ENCODE results near the gene SDS. TPM values are rescaled to one million over a fixed set of nuclear protein-coding genes. Genes with fewer than 3 reads are reported as not detected.

Gene SDS
- total and polyA plus RNA-seq, 2 of the 13 experiments (the other 11 are each of a cell fraction or from before 2014, with no cell fraction given) = not detected

- DNase-seq (ENCODE audit: low spot score) = peak; percentile 16
- H4K20me1 ChIP-seq (ENCODE audit: insufficient read depth, low read length) = no peaks in the 10 kb centered on the region
- peak; percentile 43; the same call in 2 of the 3 replicates for ATAC-seq
- H3K4me2 ChIP-seq (ENCODE audit: low read depth, low read length) = no peak overlapping the region
- BruUV-seq (replicated peaks) = no TSS peak
- peaks cover 29% of the 10 kb centered on the region for H3K4me1 ChIP-seq (ENCODE audit: insufficient read depth, low read length)
- POLR2A ChIA-PET = interaction anchor here (0.5 to 0.6 kb wide), 2 partner anchors 90 to 204 kb away, joined by 3 to 4 read pairs; partner anchors contain the start of gene TPCN1
- no peak overlapping the region for H3K4me3 ChIP-seq (replicated peaks in 1 of 3; ENCODE audit: insufficient read depth in 1 of 3, low read depth in 2 of 3, low read length in 3 of 3)
- H3K27ac ChIP-seq (ENCODE audit: extremely low read length, insufficient read depth, low read length) = no peak overlapping the region
- intact Hi-C loops (cut with micrococcal nuclease; ENCODE audit: unreplicated experiment) = loop anchor here (1.0 to 10.0 kb wide), 3 partner anchors 113 to 230 kb away; partner anchors contain the start of gene TPCN1
- no peak overlapping the region for H2AFZ ChIP-seq (ENCODE audit: low read length)
- H3K9ac ChIP-seq (ENCODE audit: insufficient read depth, low read depth, low read length) = no peak overlapping the region
- WGBS (ENCODE audit: low lambda C conversion rate) = 59% methylated on average over 17 of the region's 20 CpGs
- peak; percentile 43 for FAIRE-seq
- H3K36me3 ChIP-seq (replicated peaks in 1 of 2; ENCODE audit: control insufficient read depth in 1 of 2, insufficient read depth in 2 of 2, low read length in 2 of 2) = no peaks in the 10 kb centered on the region
- in situ Hi-C loops (cut with HindIII; ENCODE audit: extremely low pct_ligation_motif_present, low pct_unique_long_range_greater_than_20kb) = loop anchor here (5.0 kb wide), 1 partner anchor 118 kb away; no protein-coding TSS in a partner anchor
- H3K9me3 ChIP-seq (ENCODE audit: low read length) = no peaks in the 10 kb centered on the region
- no peaks in the 10 kb centered on the region for H3K27me3 ChIP-seq (ENCODE audit: control insufficient read depth in 1 of 2, insufficient read depth in 2 of 2, low read length in 2 of 2)
- CTCF ChIA-PET (ENCODE audit: low intra/inter-chr PET ratio, low total read pairs) = interaction anchor here (0.8 to 2.0 kb wide), 3 partner anchors 113 to 228 kb away, joined by 3 to 18 read pairs (median 6); no protein-coding TSS in a partner anchor
- H3K79me2 ChIP-seq (ENCODE audit: insufficient read depth, low read length) = no peaks in the 10 kb centered on the region
- TF ChIP-seq, protein P1, sequence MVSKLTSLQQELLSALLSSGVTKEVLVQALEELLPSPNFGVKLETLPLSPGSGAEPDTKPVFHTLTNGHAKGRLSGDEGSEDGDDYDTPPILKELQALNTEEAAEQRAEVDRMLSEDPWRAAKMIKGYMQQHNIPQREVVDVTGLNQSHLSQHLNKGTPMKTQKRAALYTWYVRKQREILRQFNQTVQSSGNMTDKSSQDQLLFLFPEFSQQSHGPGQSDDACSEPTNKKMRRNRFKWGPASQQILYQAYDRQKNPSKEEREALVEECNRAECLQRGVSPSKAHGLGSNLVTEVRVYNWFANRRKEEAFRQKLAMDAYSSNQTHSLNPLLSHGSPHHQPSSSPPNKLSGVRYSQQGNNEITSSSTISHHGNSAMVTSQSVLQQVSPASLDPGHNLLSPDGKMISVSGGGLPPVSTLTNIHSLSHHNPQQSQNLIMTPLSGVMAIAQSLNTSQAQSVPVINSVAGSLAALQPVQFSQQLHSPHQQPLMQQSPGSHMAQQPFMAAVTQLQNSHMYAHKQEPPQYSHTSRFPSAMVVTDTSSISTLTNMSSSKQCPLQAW (CRISPR knock-in tag; IDR thresholded peaks at IDR 0.05) = peak; percentile 47; the same call in 1 of the 2 replicates
- TF ChIP-seq SMC3 (IDR thresholded peaks at IDR 0.05; ENCODE audit: low read length) (peak; percentile 67), ZNF768 (CRISPR knock-in tag; IDR thresholded peaks at IDR 0.05) (peak; percentile 99), ZNF776 (CRISPR knock-in tag; IDR thresholded peaks at IDR 0.05) (0 out of 2 replicates have a peak, but pooled peaks have one; percentile 30), NFIB (CRISPR knock-in tag; IDR thresholded peaks at IDR 0.05; ENCODE audit: borderline replicate concordance) (no peak), ARID5B (CRISPR knock-in tag; IDR thresholded peaks at IDR 0.05) (no peak), ZMYM3 (CRISPR knock-in tag; IDR thresholded peaks at IDR 0.05) (peak; percentile 88), STAG1 (CRISPR knock-in tag; IDR thresholded peaks at IDR 0.05) (peak; percentile 70), MXI1 (IDR thresholded peaks at IDR 0.05; ENCODE audit: borderline replicate concordance, low read depth, low read length) (no peak), CTCF (CRISPR knock-in tag; IDR thresholded peaks at IDR 0.05) (peak; percentile 80), XRCC5 (optimal IDR thresholded peaks at IDR 0.05; ENCODE audit: low read length) (peak; percentile 45), KDM5A (IDR thresholded peaks at IDR 0.05; ENCODE audit: borderline replicate concordance, low read length) (no peak), TEAD3 (CRISPR knock-in tag; optimal IDR thresholded peaks at IDR 0.05; ENCODE audit: borderline replicate concordance) (peak; percentile 25), SMAD3 (CRISPR knock-in tag; IDR thresholded peaks at IDR 0.05) (no peak), RAD21 (CRISPR knock-in tag; IDR thresholded peaks at IDR 0.05) (peak; percentile 63)
- TF ChIP-seq, protein P2, sequence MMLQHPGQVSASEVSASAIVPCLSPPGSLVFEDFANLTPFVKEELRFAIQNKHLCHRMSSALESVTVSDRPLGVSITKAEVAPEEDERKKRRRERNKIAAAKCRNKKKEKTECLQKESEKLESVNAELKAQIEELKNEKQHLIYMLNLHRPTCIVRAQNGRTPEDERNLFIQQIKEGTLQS (CRISPR knock-in tag; IDR thresholded peaks at IDR 0.05) = no peak
Observed at GRCh38 chr12:113424915-113425823, 21.5 kb upstream of the SDS start.
